Stimulated activated CD8-positive, alpha-beta memory T cell treated with anti-CD3 and anti-CD28 coated beads, Interleukin-12 subunit alpha, Interleukin-12 subunit beta, amount 100 ng/mL, for 4 hours (primary cell): Measurements from ENCODE around the gene XRCC5.

Experiments
- DNase-seq: peaks from one replicate; pipeline ENCODE4 v3.0.0-alpha.2; 2020; ENCODE audit warnings: low read depth

The XRCC5 gene

GRCh38 chr2:216159646-216160045 is 50.5 kb downstream of the XRCC5 start:
- DNase-seq, result no peak

- no peak for DNase-seq
Measured at GRCh38 chr2:216160786-216161185, 51.6 kb downstream of the XRCC5 start.

DNA sequence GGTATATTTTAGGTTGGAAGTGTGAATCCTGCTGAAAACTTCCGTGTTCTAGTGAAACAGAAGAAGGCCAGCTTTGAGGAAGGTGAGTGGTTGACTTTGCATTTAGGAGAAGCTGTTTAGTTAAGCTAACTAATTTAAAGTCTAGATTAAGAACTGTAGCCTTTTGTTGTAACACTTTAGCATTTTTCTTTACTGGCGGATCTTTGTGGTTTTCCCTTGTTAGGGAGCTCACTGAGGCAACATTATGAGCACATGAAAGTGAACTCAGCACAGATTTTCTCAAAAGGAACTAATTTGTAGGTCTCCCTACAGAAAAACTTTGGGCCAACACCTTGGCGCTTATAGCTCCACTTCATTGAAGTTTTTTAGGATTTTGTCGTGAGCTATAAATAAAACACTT is 52.8 kb downstream of the XRCC5 start:
- no peak for DNase-seq

DNA sequence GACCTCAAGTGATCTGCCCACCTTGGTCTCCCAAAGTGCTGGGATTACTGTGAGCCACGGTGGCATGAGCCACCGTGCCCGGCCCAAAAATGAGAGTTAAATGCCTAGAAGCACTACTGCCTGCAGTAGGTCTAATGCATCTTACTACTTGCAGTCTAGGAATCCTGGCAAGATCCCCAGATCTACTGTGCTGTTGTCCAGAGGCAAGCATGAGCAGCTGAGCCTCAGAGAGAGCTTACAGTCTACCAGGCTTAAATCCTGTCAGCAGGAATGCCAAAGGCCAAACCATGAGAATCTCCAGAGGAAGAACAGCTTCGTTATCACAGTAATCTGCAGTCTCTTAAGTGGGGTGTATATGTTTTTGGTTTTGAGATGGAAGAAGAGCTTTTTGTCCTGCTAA is 54.4 kb downstream of the XRCC5 start:
- DNase-seq, result no peak

DNA sequence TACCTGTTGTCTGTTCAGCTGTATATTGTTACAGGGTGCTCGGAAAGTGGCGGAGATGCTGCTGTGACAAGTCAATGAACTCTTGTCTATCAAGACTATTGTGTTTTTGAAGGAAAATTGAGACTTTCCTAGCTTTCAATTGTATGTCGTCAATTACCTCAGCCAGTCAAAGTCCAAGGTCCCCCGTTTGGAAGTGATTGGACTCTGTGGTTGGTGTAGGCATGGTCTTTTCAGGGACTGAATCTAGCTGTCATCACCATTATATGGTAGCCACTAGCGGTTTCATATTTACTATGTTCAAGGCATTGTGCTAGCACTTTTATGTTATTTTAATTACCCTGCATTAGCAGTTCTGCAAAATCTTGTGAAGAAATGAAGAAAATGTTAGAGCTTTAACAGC is 54.9 kb downstream of the XRCC5 start:
- DNase-seq, result no peak

- DNase-seq, result no peak
Measured at GRCh38 chr2:216164576-216164975, 55.4 kb downstream of the XRCC5 start.

DNA sequence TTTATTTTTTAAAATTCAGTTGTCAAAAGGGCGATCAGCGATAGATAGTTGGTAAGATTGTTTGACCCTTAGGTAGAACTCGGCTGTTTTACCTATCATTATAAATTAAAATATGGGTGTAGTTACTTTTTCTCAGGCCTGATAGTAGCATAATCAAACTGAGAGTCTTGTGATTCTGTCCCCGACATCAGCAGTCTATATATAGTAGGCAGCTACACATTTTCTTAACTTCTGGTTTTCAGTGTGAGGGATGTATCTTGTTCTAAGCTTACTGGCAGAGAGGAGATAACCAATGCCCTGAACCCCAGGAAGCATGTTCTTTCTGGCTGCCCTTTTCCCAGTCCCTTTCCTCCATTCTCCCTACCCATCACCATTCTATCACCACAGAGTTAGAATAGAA is 56.6 kb downstream of the XRCC5 start:
- no peak for DNase-seq

- DNase-seq, result no peak
Measured at GRCh38 chr2:216169087-216169486, 59.9 kb downstream of the XRCC5 start.

DNA sequence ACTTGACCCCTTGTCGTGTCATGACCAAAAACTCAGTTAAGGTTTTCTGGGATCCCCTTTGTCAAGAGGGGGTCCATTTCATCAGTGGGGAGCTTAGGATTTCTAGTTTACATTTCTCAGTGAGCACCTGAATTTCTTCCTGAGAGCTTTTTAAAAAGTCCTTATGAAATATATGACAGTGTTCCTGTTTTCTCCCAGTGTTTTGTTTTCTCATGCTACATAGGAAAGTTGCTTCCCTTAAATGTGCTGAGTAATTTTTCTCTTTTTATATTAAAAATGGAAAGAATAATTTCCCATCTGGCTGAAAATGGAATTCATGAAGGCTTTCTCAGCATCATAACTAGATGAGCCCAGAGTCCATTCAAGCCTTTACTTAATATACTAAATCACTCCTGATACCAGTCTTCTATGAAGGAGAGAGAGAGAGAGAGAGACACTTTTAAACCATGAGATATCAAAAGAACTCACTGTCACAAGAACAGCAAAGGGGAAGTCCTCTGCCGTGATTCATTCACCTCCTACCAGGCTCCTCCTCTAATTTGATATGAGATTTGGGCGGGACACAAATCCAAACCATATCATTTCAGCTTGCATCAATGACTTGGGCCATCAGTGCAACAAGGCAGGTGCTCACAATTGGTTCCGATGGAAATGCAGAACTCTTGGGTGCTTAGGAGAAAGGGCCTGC is 61.1 kb downstream of the XRCC5 start:
- DNase-seq, result no peak

DNA sequence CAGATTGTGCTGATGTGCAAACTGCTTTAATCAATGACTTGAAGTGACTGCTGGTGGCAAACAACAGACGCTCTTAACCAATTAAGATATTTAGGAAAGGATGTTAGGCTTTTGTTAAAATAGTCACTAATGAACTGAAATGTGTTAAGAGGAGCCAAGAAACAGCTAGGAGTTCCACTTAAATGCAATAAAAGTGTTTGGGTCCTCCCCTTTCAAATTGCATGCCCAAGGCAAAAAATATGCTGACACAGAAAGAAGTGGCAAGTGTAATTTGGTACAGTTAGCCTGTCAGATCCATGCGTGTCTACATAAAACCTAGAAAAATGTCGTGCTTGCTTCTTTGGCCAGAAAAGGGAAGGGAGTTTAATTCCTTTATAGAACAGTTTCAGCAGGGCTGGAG is 61.9 kb downstream of the XRCC5 start:
- DNase-seq, result no peak

DNA sequence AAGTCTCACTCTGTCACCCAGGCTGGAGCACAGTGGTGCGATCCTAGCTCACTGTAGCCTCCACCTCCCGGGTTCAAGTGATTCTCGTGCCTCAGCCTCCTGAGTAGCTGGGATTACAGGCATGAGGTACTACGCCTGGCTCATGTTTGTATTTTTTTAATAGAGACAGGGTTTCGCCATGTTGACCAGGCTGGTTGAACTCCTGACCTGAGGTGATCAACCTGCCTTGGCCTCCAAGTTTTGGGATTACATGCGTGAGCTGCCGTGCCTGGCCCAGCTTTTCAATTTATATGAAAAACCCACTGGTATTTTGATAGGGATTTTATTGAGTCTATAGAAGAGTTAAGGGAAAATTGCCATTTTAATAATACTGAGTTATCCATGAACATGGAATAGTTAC is 63.3 kb downstream of the XRCC5 start:
- no peak for DNase-seq

- DNase-seq, result no peak
Measured at GRCh38 chr2:216179015-216179414, 69.9 kb downstream of the XRCC5 start.

- no peak for DNase-seq
Measured at GRCh38 chr2:216181351-216181750, 72.2 kb downstream of the XRCC5 start.

- no peak for DNase-seq
Measured at GRCh38 chr2:216181953-216182461, 72.9 kb downstream of the XRCC5 start.

- DNase-seq, result no peak
Measured at GRCh38 chr2:216183462-216183861, 74.3 kb downstream of the XRCC5 start.

GRCh38 chr2:216188559-216188850 is 79.4 kb downstream of the XRCC5 start:
- no peak for DNase-seq

- no peak for DNase-seq
Measured at GRCh38 chr2:216188956-216189355, 79.8 kb downstream of the XRCC5 start.

GRCh38 chr2:216189410-216189809 is 80.3 kb downstream of the XRCC5 start:
- no peak for DNase-seq

GRCh38 chr2:216192181-216192580 is 83.0 kb downstream of the XRCC5 start:
- DNase-seq, result no peak

DNA sequence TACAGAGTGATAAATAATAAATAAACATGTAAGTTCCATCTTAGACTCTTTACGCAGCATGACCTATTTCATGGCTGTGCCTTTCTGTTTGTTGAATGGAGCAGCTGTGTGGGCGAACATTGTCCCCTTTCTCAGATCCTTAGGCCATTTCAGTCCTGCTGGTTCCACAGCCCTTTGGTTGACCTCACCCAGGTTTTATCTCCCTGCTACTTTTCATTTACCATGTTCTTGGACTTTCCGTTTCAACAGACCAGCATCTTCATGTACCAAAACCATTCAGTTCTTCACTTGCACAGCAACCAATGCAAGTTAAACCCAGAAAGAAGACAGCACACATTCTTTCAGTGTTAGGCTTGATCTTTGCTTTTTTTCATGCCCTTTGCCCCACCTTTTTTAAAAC is 83.8 kb downstream of the XRCC5 start:
- no peak for DNase-seq

GRCh38 chr2:216194013-216194412 is 84.9 kb downstream of the XRCC5 start:
- DNase-seq, result no peak

- DNase-seq, result no peak
Measured at GRCh38 chr2:216194561-216194960, 85.4 kb downstream of the XRCC5 start.

- DNase-seq, result no peak
Measured at GRCh38 chr2:216195565-216196029, 86.4 kb downstream of the XRCC5 start.

DNA sequence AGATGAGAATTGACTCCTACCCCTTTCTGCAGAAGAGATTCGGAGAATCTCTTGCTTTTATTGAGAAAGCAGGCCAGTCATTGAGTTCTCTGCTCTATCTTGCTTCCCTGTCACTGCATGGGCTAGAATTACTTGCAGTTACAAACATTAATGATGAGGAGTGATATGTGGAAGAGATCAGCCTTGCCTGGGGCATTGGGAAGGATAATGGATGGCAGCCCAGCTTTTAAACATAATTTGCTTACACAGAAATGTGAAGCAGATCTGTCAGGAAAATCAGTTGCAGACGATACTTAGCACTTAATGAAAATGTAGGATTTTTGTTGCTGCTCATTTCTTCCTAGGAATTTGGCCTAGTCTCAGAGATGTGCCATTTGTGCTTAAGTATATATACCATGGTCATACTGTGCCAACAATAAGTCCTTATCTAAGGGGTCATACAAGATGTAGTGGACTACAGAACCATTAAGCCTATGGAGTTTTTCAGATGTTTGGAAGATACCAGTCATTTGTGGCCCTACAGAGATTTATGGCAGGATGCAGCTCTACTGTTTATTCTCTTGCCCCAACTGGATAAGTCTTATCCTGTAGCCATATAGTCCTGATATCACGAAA is 92.7 kb downstream of the XRCC5 start:
- no peak for DNase-seq
